Measurements from ENCODE around the gene RIMBP3C.
"Not testable (repeated sequence)": the region's sequence is repeated elsewhere in the genome, so short reads cannot be mapped to it uniquely, and the experiment has no call there.

Gene RIMBP3C

GRCh38 chr22:21589396-21589795 lies 38.1 kb upstream of the RIMBP3C start:
- no peak overlapping the region for H3K27ac ChIP-seq (ENCODE audit: low read depth in 2 of 2, low read length in 2 of 2)
- H3K36me3 ChIP-seq (ENCODE audit: control insufficient read depth in 2 of 2, insufficient read depth in 2 of 2, low read length in 2 of 2): peaks cover 17 to 28% of the 10 kb centered on the region in 2 donors
- no peaks in the 10 kb centered on the region for H3K27me3 ChIP-seq (ENCODE audit: control insufficient read depth in 2 of 2, insufficient read depth in 2 of 2, low read length in 2 of 2)
- H3K4me1 ChIP-seq (ENCODE audit: control insufficient read depth in 2 of 2, insufficient read depth in 2 of 2, low read length in 2 of 2): peaks cover 2 to 6% of the 10 kb centered on the region in 2 donors
- H3K4me3 ChIP-seq (ENCODE audit: low read length in 2 of 2): no peak overlapping the region
- no peaks in the 10 kb centered on the region for H3K9me3 ChIP-seq (ENCODE audit: control insufficient read depth in 2 of 2, low read length in 2 of 2)
- no peak overlapping the region for H3K9ac ChIP-seq (ENCODE audit: low read depth in 1 of 2, low read length in 2 of 2)

GRCh38 chr22:21587803-21588611 lies 36.7 kb upstream of the RIMBP3C start:
- Histone ChIP-seq H3K27me3 (ENCODE audit: control insufficient read depth in 2 of 2, insufficient read depth in 2 of 2, low read length in 2 of 2) (no peaks in the 10 kb centered on the region), H3K9ac (ENCODE audit: low read depth in 1 of 2, low read length in 2 of 2) (no peak overlapping the region), H3K36me3 (ENCODE audit: control insufficient read depth in 2 of 2, insufficient read depth in 2 of 2, low read length in 2 of 2) (peaks cover 4 to 17% of the 10 kb centered on the region in 2 donors), H3K9me3 (ENCODE audit: control insufficient read depth in 2 of 2, low read length in 2 of 2) (no peaks in the 10 kb centered on the region), H3K4me3 (ENCODE audit: low read length in 2 of 2) (no peak overlapping the region), H3K4me1 (ENCODE audit: control insufficient read depth in 2 of 2, insufficient read depth in 2 of 2, low read length in 2 of 2) (peaks cover 2 to 6% of the 10 kb centered on the region in 2 donors), H3K27ac (ENCODE audit: low read depth in 2 of 2, low read length in 2 of 2) (peak overlapping the region in 1 of 2 donors; percentile 5)

GRCh38 chr22:21585389-21585788 lies 34.1 kb upstream of the RIMBP3C start:
- Histone ChIP-seq H3K36me3 (ENCODE audit: control insufficient read depth in 2 of 2, insufficient read depth in 2 of 2, low read length in 2 of 2) (peaks cover 0 to 13% of the 10 kb centered on the region in 2 donors), H3K27me3 (ENCODE audit: control insufficient read depth in 2 of 2, insufficient read depth in 2 of 2, low read length in 2 of 2) (no peaks in the 10 kb centered on the region), H3K27ac (ENCODE audit: low read depth in 2 of 2, low read length in 2 of 2) (no peak overlapping the region), H3K4me1 (ENCODE audit: control insufficient read depth in 2 of 2, insufficient read depth in 2 of 2, low read length in 2 of 2) (peaks cover 0 to 6% of the 10 kb centered on the region in 2 donors), H3K9me3 (ENCODE audit: control insufficient read depth in 2 of 2, low read length in 2 of 2) (no peaks in the 10 kb centered on the region), H3K9ac (ENCODE audit: low read depth in 1 of 2, low read length in 2 of 2) (no peak overlapping the region), H3K4me3 (ENCODE audit: low read length in 2 of 2) (no peak overlapping the region)

GRCh38 chr22:21582801-21583740 lies 31.8 kb upstream of the RIMBP3C start:
- no peaks in the 10 kb centered on the region for H3K9me3 ChIP-seq (ENCODE audit: control insufficient read depth in 2 of 2, low read length in 2 of 2)
- peaks cover 6 to 11% of the 10 kb centered on the region in 2 donors for H3K4me1 ChIP-seq (ENCODE audit: control insufficient read depth in 2 of 2, insufficient read depth in 2 of 2, low read length in 2 of 2)
- H3K36me3 ChIP-seq (ENCODE audit: control insufficient read depth in 2 of 2, insufficient read depth in 2 of 2, low read length in 2 of 2): peaks cover 0 to 7% of the 10 kb centered on the region in 2 donors
- no peaks in the 10 kb centered on the region for H3K27me3 ChIP-seq (ENCODE audit: control insufficient read depth in 2 of 2, insufficient read depth in 2 of 2, low read length in 2 of 2)
- H3K27ac ChIP-seq (ENCODE audit: low read depth in 2 of 2, low read length in 2 of 2): no peak overlapping the region
- no peak overlapping the region for H3K4me3 ChIP-seq (ENCODE audit: low read length in 2 of 2)
- no peak overlapping the region for H3K9ac ChIP-seq (ENCODE audit: low read depth in 1 of 2, low read length in 2 of 2)

- H3K36me3 ChIP-seq (ENCODE audit: control insufficient read depth in 2 of 2, insufficient read depth in 2 of 2, low read length in 2 of 2); H3K27me3 ChIP-seq (ENCODE audit: control insufficient read depth in 2 of 2, insufficient read depth in 2 of 2, low read length in 2 of 2); H3K27ac ChIP-seq (ENCODE audit: low read depth in 2 of 2, low read length in 2 of 2); H3K9ac ChIP-seq (ENCODE audit: low read depth in 1 of 2, low read length in 2 of 2); H3K9me3 ChIP-seq (ENCODE audit: control insufficient read depth in 2 of 2, low read length in 2 of 2); H3K4me3 ChIP-seq (ENCODE audit: low read length in 2 of 2): not testable (repeated sequence)
- H3K4me1 ChIP-seq (ENCODE audit: control insufficient read depth in 2 of 2, insufficient read depth in 2 of 2, low read length in 2 of 2): peaks cover 8 to 10% of the 10 kb centered on the region in 2 donors
These were observed 29.9 kb upstream of the RIMBP3C start for GRCh38 chr22:21581009-21581713.

GRCh38 chr22:21580623-21581007 lies 29.4 kb upstream of the RIMBP3C start:
- H3K36me3 ChIP-seq (ENCODE audit: control insufficient read depth in 2 of 2, insufficient read depth in 2 of 2, low read length in 2 of 2); H3K9me3 ChIP-seq (ENCODE audit: control insufficient read depth in 2 of 2, low read length in 2 of 2); H3K27ac ChIP-seq (ENCODE audit: low read depth in 2 of 2, low read length in 2 of 2); H3K9ac ChIP-seq (ENCODE audit: low read depth in 1 of 2, low read length in 2 of 2); H3K4me3 ChIP-seq (ENCODE audit: low read length in 2 of 2); H3K27me3 ChIP-seq (ENCODE audit: control insufficient read depth in 2 of 2, insufficient read depth in 2 of 2, low read length in 2 of 2): not testable (repeated sequence)
- H3K4me1 ChIP-seq (ENCODE audit: control insufficient read depth in 2 of 2, insufficient read depth in 2 of 2, low read length in 2 of 2): peaks cover 8 to 10% of the 10 kb centered on the region in 2 donors

GRCh38 chr22:21579474-21579851 lies 28.2 kb upstream of the RIMBP3C start:
- Histone ChIP-seq H3K27me3 (ENCODE audit: control insufficient read depth in 2 of 2, insufficient read depth in 2 of 2, low read length in 2 of 2) (no peaks in the 10 kb centered on the region), H3K9me3 (ENCODE audit: control insufficient read depth in 2 of 2, low read length in 2 of 2) (no peaks in the 10 kb centered on the region), H3K9ac (ENCODE audit: low read depth in 1 of 2, low read length in 2 of 2) (no peak overlapping the region), H3K4me3 (ENCODE audit: low read length in 2 of 2) (no peak overlapping the region), H3K4me1 (ENCODE audit: control insufficient read depth in 2 of 2, insufficient read depth in 2 of 2, low read length in 2 of 2) (peaks cover 8 to 11% of the 10 kb centered on the region in 2 donors), H3K36me3 (ENCODE audit: control insufficient read depth in 2 of 2, insufficient read depth in 2 of 2, low read length in 2 of 2) (peaks cover 0 to 3% of the 10 kb centered on the region in 2 donors), H3K27ac (ENCODE audit: low read depth in 2 of 2, low read length in 2 of 2) (no peak overlapping the region)

- no peak overlapping the region for H3K9ac ChIP-seq (ENCODE audit: low read depth in 1 of 2, low read length in 2 of 2)
- no peak overlapping the region for H3K27ac ChIP-seq (ENCODE audit: low read depth in 2 of 2, low read length in 2 of 2)
- H3K9me3 ChIP-seq (ENCODE audit: control insufficient read depth in 2 of 2, low read length in 2 of 2): no peaks in the 10 kb centered on the region
- no peaks in the 10 kb centered on the region for H3K27me3 ChIP-seq (ENCODE audit: control insufficient read depth in 2 of 2, insufficient read depth in 2 of 2, low read length in 2 of 2)
- no peak overlapping the region for H3K4me3 ChIP-seq (ENCODE audit: low read length in 2 of 2)
- peaks cover 31 to 43% of the 10 kb centered on the region in 2 donors for H3K4me1 ChIP-seq (ENCODE audit: control insufficient read depth in 2 of 2, insufficient read depth in 2 of 2, low read length in 2 of 2)
- no peaks in the 10 kb centered on the region for H3K36me3 ChIP-seq (ENCODE audit: control insufficient read depth in 2 of 2, insufficient read depth in 2 of 2, low read length in 2 of 2)
These were observed 22.7 kb upstream of the RIMBP3C start for GRCh38 chr22:21573750-21574494.

- H3K4me3 ChIP-seq (ENCODE audit: low read length in 2 of 2): no peak overlapping the region
- no peaks in the 10 kb centered on the region for H3K36me3 ChIP-seq (ENCODE audit: control insufficient read depth in 2 of 2, insufficient read depth in 2 of 2, low read length in 2 of 2)
- H3K9me3 ChIP-seq (ENCODE audit: control insufficient read depth in 2 of 2, low read length in 2 of 2): no peaks in the 10 kb centered on the region
- no peak overlapping the region for H3K27ac ChIP-seq (ENCODE audit: low read depth in 2 of 2, low read length in 2 of 2)
- no peak overlapping the region for H3K9ac ChIP-seq (ENCODE audit: low read depth in 1 of 2, low read length in 2 of 2)
- H3K27me3 ChIP-seq (ENCODE audit: control insufficient read depth in 2 of 2, insufficient read depth in 2 of 2, low read length in 2 of 2): no peaks in the 10 kb centered on the region
- peaks cover 33 to 42% of the 10 kb centered on the region in 2 donors for H3K4me1 ChIP-seq (ENCODE audit: control insufficient read depth in 2 of 2, insufficient read depth in 2 of 2, low read length in 2 of 2)
These were observed 22.1 kb upstream of the RIMBP3C start for GRCh38 chr22:21573293-21573734.
